Jurkat, Clone E6-1 (cell line): ENCODE measurements around the gene ZFR.
A peak's percentile ranks its signal among the peaks of the same experiment; 100 is the strongest.

Experiments
- DNase-seq: peaks from one replicate; pipeline ENCODE4 v3.0.0-alpha.2; 2011; ENCODE audit warnings: low read depth, low spot score
- H3K4me3 ChIP-seq: 2 replicates; pipeline ENCODE4 v1.5.1; 2011; ENCODE audit warnings: mild to moderate bottlenecking, low read length, control low read depth, moderate library complexity

ZFR gene

DNA sequence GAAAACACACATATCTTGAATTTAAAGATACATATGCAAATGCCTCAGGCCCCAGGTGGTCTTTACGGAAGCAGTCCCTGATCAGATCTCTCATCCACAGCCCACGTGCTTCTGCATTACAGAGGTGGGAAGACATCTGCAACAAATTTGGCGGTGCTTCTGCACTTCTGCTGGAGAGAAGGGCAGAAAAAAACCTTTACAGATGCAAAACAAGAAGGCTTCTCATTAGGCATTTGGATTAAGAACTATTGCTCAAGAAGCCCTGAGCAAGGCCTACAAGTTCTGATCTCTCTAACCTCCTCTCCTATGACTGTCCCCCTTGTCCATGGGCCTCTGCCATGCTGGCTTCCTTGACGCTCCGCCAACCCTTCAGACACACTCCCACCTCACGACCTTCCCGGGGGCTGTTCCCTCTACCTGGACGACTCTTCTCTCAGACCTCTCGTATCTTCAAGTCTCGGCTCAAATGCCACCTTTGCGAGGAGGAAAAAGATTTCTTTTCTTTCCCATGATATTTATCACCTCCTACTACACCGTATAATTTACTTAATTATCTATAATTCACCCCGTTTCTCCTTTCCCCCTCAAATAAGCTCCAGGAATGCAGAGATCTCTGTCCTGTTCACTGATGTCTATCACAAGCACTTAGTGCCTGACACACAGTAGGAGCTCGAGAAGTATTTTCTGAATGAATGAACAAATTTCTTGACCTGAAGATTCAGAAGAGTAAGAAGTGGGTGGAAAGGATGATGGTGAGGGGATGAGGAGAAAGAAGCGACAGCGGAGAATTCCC lies 132.9 kb downstream of the ZFR start:
- H3K4me3 ChIP-seq: peak overlapping the region; percentile 70
- DNase-seq: no peak

DNA sequence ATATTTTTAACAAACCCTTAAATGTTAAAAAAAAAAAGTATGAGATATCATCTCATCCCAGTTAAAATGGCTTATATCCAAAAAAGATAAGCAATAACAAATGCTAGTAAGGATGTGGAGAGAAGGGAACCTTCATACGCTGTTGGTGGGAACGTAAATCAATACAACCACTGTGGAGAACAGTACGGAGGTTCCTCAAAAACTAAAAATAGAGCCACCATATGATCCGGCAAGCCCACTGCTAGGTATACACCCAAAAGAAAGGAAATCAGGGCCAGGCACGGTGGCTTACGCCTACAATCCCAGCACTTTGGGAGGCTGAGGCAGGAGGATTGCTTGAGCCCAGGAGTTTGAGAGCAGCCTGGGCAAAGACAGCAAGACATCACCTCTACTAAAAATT lies 134.8 kb downstream of the ZFR start:
- DNase-seq: no peak
- no peak overlapping the region for H3K4me3 ChIP-seq

DNA sequence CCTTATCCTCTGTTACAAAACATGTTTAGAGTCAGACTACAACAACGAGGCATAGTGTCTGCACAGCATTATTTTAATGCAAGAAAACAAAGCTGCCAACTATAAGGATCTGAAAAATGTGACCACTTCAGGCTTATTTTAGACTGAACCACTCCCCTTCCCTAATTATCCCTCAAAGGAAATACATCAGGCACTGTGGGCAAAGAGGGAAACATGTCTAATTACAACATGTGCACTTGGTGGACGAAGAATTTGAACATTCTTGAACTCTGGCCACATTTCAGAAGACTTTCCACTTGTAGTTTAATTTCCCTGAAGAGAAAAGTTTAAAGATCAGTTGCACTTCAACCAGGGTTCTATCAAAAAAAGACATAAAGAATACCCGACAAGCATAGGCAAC lies 135.6 kb downstream of the ZFR start:
- no peak overlapping the region for H3K4me3 ChIP-seq
- no peak for DNase-seq

DNA sequence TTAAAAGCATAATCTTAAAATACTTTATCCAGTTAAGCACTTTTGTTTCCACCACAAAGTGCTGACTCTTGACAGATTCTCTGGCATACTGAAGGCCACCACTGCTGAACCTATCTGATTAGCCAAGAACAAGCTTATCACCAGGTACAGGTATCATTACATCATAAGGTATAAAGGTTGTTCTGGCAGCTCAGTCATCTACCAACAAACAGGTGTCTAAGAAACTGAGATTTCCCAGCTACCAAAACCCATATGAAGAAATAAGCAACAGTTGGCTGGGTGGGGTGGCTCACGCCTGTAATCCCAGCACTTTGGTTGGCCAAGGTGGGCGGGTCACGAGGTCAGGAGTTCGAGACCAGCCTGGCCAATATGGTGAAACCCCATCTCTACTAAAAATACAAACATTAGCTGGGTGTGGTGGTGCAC lies 136.8 kb downstream of the ZFR start:
- no peak for DNase-seq
- H3K4me3 ChIP-seq: no peak overlapping the region

DNA sequence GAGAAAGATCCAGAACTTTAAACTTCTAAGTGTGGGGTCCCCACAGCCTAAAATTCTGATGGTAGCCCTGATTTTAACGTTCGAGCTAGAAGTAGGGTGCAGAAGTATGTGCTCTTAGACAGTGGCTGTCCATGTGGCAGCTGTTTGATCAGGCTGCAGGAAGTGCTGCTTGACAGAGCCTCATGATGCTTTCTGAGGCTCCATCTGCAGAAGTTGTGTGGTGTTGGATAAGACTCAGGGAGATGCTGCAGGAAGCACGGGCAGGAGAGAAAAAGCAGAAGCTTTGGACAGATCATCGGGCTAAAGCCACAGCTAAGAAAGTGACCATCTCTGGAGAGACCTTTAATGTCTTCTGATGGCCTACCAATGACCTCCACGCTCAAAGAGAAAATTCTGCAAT lies 139.9 kb downstream of the ZFR start:
- no peak overlapping the region for H3K4me3 ChIP-seq
- DNase-seq: no peak
